Neural progenitor cell (in vitro differentiated cells): ENCODE data around the gene YIPF6. TPM values are rescaled to one million over a fixed set of nuclear protein-coding genes. Genes with fewer than 3 reads are reported as not detected.
A peak's percentile ranks its signal among the peaks of the same experiment; 100 is the strongest.

Experiments
- DNase-seq: peaks from one replicate; pipeline ENCODE4 v3.0.0-alpha.2; 2016; ENCODE audit warnings: low spot score
- H2AFZ ChIP-seq: fragments of 200-600 bp; sonication (generic); replicated peaks from 2 replicates; pipeline ENCODE4 v1.6.1; 2016; ENCODE audit warnings: antibody characterized with exemption
- H3F3A ChIP-seq: fragments of 200-600 bp; sonication (generic); 2 replicates; pipeline ENCODE4 v1.6.1; 2016; ENCODE audit warnings: antibody characterized with exemption, low read depth
- H3K27ac ChIP-seq: fragments of 200-600 bp; sonication (generic); 2 replicates; pipeline ENCODE4 v1.5.1; 2016; ENCODE audit warnings: mild to moderate bottlenecking
- H3K27me3 ChIP-seq: fragments of 200-600 bp; sonication (generic); 2 replicates; pipeline ENCODE4 v1.6.1; 2016; ENCODE audit warnings: mild to moderate bottlenecking, moderate library complexity
- H3K36me3 ChIP-seq: fragments of 200-600 bp; sonication (generic); 2 replicates; pipeline ENCODE4 v1.5.1; 2016
- H3K4me1 ChIP-seq: fragments of 200-600 bp; sonication (generic); 2 replicates; pipeline ENCODE4 v1.6.1; 2016; ENCODE audit warnings: mixed run types
- H3K4me2 ChIP-seq: fragments of 200-600 bp; sonication (generic); 2 replicates; pipeline ENCODE4 v1.6.1; 2016
- H3K4me3 ChIP-seq: fragments of 200-600 bp; sonication (generic); 2 replicates; pipeline ENCODE4 v1.5.1; 2016
- H3K79me2 ChIP-seq: fragments of 200-600 bp; sonication (generic); 2 replicates; pipeline ENCODE4 v1.6.1; 2016; ENCODE audit warnings: low read depth
- H3K9ac ChIP-seq: fragments of 200-600 bp; sonication (generic); 2 replicates; pipeline ENCODE4 v1.6.1; 2016
- H3K9me3 ChIP-seq: fragments of 200-600 bp; sonication (generic); 2 replicates; pipeline ENCODE4 v1.5.1; 2016; ENCODE audit warnings: low read depth
- H4K20me1 ChIP-seq: fragments of 200-600 bp; sonication (generic); 2 replicates; pipeline ENCODE4 v1.6.1; 2016; ENCODE audit warnings: low read depth
- H3K27ac Mint-ChIP-seq: 3 replicates; pipeline ENCODE4 v1.8.0; 2021; ENCODE audit warnings: mixed read lengths
- H3K27me3 Mint-ChIP-seq: 2 replicates; pipeline ENCODE4 v1.8.0; 2022; ENCODE audit warnings: low read depth, mild to moderate bottlenecking, inconsistent platforms, moderate library complexity, mixed read lengths; ENCODE audit not compliant: insufficient read depth
- H3K36me3 Mint-ChIP-seq: 3 replicates; pipeline ENCODE4 v1.8.0; 2021; ENCODE audit warnings: mixed read lengths
- H3K4me1 Mint-ChIP-seq: 3 replicates; pipeline ENCODE4 v1.8.0; 2021; ENCODE audit warnings: mixed read lengths
- H3K4me3 Mint-ChIP-seq: 3 replicates; pipeline ENCODE4 v1.8.0; 2021; ENCODE audit warnings: mild to moderate bottlenecking, moderate library complexity, mixed read lengths
- H3K9me3 Mint-ChIP-seq: 3 replicates; pipeline ENCODE4 v1.8.0; 2020; ENCODE audit warnings: mixed read lengths
- EZH2 ChIP-seq: fragments of 200-600 bp; sonication (generic); IDR thresholded peaks from 2 replicates; pipeline ENCODE4 v1.6.1; 2017; ENCODE audit warnings: antibody characterized with exemption, mild to moderate bottlenecking, moderate library complexity
- EZH2phosphoT487 ChIP-seq: fragments of 200-600 bp; sonication (generic); IDR thresholded peaks from 2 replicates; pipeline ENCODE4 v1.6.1; 2017; ENCODE audit warnings: antibody characterized with exemption
- total RNA-seq: library from RNA; depleted of rRNA; stranded (reverse); fragments of >200 nt; gene quantifications from 2 replicates; pipeline ENCODE4 v1.2.3, GENCODE V29; 2015; ENCODE audit warnings: low replicate concordance
- TF ChIP-seq, protein P1 (sequence below): fragments of 200-600 bp; sonication (generic); IDR thresholded peaks from 2 replicates; pipeline ENCODE4 v1.5.1; 2017; ENCODE audit warnings: antibody characterized with exemption, mild to moderate bottlenecking

Gene YIPF6
- total RNA-seq, 1 donor from 2014 or later, result 42.3 TPM

DNA sequence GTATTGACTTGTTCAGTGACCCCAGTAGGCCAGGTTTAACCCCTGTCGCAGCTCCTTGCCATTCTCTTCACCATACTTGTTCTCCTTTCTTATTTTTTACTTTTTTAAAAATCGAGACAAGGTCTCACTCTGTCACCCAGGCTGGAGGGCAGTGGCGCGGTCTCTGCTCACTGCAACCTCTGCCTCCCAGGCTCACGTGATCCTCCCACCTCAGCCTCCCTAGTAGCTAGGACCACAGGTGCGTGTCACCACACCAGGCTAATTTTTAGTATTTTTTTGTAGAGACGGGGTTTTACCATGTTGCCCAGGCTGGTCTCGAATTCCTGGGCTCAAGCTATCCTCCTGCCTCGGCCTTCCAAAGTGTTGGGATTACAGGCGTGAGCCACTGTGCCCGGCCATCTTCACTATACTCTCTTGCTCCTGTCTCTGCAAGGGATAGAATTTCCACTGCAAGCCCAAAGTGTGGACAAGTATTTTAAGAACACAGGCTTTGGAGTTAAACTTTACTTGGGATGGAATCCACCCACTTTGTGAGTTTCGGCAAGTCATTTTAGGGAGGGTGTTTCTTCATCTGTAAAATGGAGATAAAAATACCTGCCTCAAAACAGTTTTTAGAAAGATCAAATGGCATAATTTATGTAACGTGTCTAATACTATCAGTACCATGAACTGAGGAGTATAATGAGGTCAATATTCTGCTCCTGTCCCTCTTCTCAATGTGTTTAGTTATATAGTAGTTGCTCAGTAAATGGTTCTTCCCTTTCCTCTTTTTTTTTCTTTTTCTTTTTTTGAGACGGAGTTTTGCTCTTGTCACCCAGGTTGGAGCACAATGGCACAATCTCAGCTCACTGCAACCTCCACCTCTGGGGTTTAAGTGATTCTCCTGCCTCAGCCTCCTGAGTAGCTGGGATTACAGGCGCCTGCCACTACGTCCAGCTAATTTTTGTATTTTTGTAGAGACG lies 973 bp downstream of the YIPF6 start:
- H3K4me3 ChIP-seq, result peak overlapping the region; percentile 73
- H4K20me1 ChIP-seq, result peaks cover 6% of the 10 kb centered on the region
- H3K36me3 ChIP-seq, result no peaks in the 10 kb centered on the region
- peaks cover 9% of the 10 kb centered on the region for H3F3A ChIP-seq
- H3K9ac ChIP-seq, result peak overlapping the region; percentile 88
- peak overlapping the region; percentile 92 for H3K4me3 Mint-ChIP-seq
- H3K36me3 Mint-ChIP-seq, result no peaks in the 10 kb centered on the region
- peaks cover under 1% of the 10 kb centered on the region for H3K9me3 Mint-ChIP-seq
- no peak for DNase-seq
- H3K27me3 Mint-ChIP-seq, result peaks cover 5% of the 10 kb centered on the region
- H3K4me1 ChIP-seq, result no peaks in the 10 kb centered on the region
- peaks cover 50% of the 10 kb centered on the region for H3K79me2 ChIP-seq
- H3K4me1 Mint-ChIP-seq, result peaks cover 2% of the 10 kb centered on the region
- no peaks in the 10 kb centered on the region for H3K9me3 ChIP-seq
- H3K4me2 ChIP-seq, result peak overlapping the region; percentile 77
- no peaks in the 10 kb centered on the region for H3K27me3 ChIP-seq
- TF ChIP-seq, protein P1, sequence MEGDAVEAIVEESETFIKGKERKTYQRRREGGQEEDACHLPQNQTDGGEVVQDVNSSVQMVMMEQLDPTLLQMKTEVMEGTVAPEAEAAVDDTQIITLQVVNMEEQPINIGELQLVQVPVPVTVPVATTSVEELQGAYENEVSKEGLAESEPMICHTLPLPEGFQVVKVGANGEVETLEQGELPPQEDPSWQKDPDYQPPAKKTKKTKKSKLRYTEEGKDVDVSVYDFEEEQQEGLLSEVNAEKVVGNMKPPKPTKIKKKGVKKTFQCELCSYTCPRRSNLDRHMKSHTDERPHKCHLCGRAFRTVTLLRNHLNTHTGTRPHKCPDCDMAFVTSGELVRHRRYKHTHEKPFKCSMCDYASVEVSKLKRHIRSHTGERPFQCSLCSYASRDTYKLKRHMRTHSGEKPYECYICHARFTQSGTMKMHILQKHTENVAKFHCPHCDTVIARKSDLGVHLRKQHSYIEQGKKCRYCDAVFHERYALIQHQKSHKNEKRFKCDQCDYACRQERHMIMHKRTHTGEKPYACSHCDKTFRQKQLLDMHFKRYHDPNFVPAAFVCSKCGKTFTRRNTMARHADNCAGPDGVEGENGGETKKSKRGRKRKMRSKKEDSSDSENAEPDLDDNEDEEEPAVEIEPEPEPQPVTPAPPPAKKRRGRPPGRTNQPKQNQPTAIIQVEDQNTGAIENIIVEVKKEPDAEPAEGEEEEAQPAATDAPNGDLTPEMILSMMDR, result no peak
- TF ChIP-seq EZH2phosphoT487, result no peak
- TF ChIP-seq EZH2, result no peak
- no peak overlapping the region for H2AFZ ChIP-seq
- H3K27ac Mint-ChIP-seq, result no peak overlapping the region
- peak overlapping the region; percentile 93 for H3K27ac ChIP-seq

DNA sequence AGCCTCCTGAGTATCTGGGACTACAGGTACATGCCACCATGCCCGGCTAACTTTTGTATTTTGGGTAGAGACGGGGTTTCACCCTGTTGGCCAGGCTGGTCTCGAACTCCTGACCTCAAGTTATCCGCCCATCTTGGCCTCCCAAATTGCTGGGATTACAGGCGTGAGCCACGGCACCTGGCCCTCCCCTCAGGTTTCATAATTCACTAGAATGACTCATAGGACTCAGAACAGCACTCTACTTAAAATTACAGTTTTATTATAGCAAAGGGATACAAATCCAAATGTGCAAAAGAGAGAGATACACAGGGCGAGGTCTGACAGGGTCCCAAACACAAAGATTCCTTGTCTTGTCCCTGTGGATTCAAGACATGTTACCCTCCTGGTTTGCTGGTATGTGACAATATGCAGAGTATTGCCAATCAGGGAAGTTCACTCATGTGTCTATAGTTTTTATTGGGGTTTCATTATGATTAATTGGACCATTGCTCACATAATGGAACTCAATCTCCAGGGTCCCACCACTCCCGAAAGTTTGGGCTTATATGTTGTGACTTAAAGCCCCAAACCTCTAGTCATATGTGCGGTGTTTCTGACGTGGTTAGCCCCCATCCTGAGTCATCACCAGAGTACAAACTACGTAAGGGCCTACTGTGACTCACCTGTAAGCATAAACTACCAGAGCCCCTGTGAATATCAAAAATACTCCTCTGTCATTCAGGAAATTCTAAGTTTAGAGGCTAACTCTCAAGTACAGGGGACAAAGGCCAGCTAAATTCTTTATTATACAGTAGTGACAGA lies 5.2 kb downstream of the YIPF6 start:
- no peaks in the 10 kb centered on the region for H3K36me3 Mint-ChIP-seq
- peaks cover 13% of the 10 kb centered on the region for H4K20me1 ChIP-seq
- DNase-seq, result no peak
- H3K27me3 Mint-ChIP-seq, result peaks cover 2% of the 10 kb centered on the region
- H3K4me1 ChIP-seq, result no peaks in the 10 kb centered on the region
- H3K27ac ChIP-seq, result no peak overlapping the region
- no peaks in the 10 kb centered on the region for H3K9me3 Mint-ChIP-seq
- H2AFZ ChIP-seq, result no peak overlapping the region
- H3K4me2 ChIP-seq, result no peak overlapping the region
- H3K4me3 ChIP-seq, result no peak overlapping the region
- H3K9me3 ChIP-seq, result no peaks in the 10 kb centered on the region
- TF ChIP-seq EZH2, result no peak
- no peak for TF ChIP-seq EZH2phosphoT487
- TF ChIP-seq, protein P1, result no peak
- H3K9ac ChIP-seq, result no peak overlapping the region
- no peaks in the 10 kb centered on the region for H3K36me3 ChIP-seq
- no peaks in the 10 kb centered on the region for H3K4me1 Mint-ChIP-seq
- H3K4me3 Mint-ChIP-seq, result no peak overlapping the region
- peaks cover 81% of the 10 kb centered on the region for H3K79me2 ChIP-seq
- no peaks in the 10 kb centered on the region for H3K27me3 ChIP-seq
- no peak overlapping the region for H3K27ac Mint-ChIP-seq
- no peaks in the 10 kb centered on the region for H3F3A ChIP-seq

DNA sequence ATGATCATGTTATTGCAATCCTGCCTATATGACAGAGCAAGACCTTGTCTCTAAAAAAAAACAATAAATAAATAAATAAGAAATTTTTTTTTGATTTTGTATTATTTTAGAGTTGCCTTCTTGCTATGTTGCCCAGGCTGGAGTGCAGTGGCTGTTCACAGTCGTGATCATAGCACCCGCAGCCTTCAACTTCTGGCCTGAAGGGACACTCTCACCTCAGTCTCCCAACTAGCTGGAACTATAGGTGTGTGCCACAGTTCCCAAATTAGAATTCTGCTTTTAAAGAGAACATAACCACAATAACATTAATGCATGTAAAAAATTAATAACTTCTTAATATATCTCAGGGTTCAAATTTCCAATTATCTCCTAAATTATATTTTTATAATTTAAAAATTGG lies 7.8 kb downstream of the YIPF6 start:
- Mint-ChIP-seq H3K4me3 (no peak overlapping the region), H3K9me3 (no peaks in the 10 kb centered on the region), H3K4me1 (no peaks in the 10 kb centered on the region), H3K36me3 (no peaks in the 10 kb centered on the region), H3K27me3 (peaks cover 2% of the 10 kb centered on the region), H3K27ac (no peak overlapping the region)
- no peak overlapping the region for H3K27ac ChIP-seq
- H3K27me3 ChIP-seq, result no peaks in the 10 kb centered on the region
- no peaks in the 10 kb centered on the region for H3K4me1 ChIP-seq
- peaks cover 28% of the 10 kb centered on the region for H4K20me1 ChIP-seq
- no peak overlapping the region for H3K9ac ChIP-seq
- H3K36me3 ChIP-seq, result no peaks in the 10 kb centered on the region
- H3K4me2 ChIP-seq, result no peak overlapping the region
- H3F3A ChIP-seq, result no peaks in the 10 kb centered on the region
- H3K9me3 ChIP-seq, result no peaks in the 10 kb centered on the region
- TF ChIP-seq EZH2phosphoT487 (no peak), EZH2 (no peak)
- TF ChIP-seq, protein P1, result no peak
- H3K4me3 ChIP-seq, result no peak overlapping the region
- H3K79me2 ChIP-seq, result peaks cover 66% of the 10 kb centered on the region
- DNase-seq, result no peak
- H2AFZ ChIP-seq, result no peak overlapping the region
